ENCODE data around the gene HLA-DOB. TPM values are rescaled to one million over a fixed set of nuclear protein-coding genes. Genes with fewer than 3 reads are reported as not detected.
A peak's percentile ranks its signal among the peaks of the same experiment; 100 is the strongest.

The HLA-DOB gene
- polyA plus RNA-seq, 2 donors = 0.75 to 1.9 TPM

DNA sequence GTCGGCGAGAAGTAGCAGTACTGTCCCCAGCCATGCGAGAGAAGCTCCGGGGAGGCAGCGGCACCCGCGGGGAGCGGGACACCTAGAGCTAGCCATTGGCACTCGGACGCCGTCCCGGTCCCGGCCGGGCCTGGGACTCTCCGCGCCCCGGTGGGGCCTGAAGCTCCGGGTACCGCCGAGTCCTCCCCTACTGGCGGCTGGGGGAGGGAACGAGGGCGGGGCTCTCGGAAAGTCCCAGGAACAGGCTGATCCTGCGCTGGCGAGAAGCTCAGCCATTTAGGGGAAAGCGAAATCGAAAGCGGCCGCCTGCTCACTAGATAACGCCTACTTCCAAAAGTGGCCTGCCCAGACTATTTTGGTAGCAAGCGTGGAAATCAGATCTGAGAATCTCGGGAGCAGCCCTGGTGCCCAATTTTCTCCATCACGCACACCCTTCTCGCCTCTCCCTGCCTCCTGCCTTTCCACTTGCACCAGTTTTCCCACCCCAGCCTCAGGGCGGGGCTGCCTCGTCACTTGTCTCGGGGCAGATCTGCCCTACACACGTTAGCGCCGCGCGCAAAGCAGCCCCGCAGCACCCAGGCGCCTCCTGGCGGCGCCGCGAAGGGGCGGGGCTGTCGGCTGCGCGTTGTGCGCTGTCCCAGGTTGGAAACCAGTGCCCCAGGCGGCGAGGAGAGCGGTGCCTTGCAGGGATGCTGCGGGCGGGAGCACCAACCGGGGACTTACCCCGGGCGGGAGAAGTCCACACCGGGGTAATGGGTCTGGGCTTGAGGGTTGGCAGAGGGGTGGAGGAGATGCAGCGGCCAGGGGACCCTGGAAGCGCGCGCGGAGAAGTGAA, 37.0 kb upstream of the HLA-DOB start, which contains the start of the genes PSMB9 and TAP1:
Gene PSMB9 (plus strand): TSS at position 652 of the 835 bp plus-strand sequence. CDS start 38 bp downstream, at position 690.
Gene TAP1 (minus strand): TSS at position 164 of the 835 bp plus-strand sequence. CDS start 68 bp downstream, at position 96.
- Histone ChIP-seq H3K9me3 (ENCODE audit: control insufficient read depth in 2 of 2, insufficient read depth in 1 of 2, low read depth in 1 of 2, low read length in 1 of 2) (no peaks in the 10 kb centered on the region), H3K36me3 (ENCODE audit: control insufficient read depth in 2 of 2, insufficient read depth in 2 of 2, low read length in 1 of 2) (peaks cover 7 to 13% of the 10 kb centered on the region in 2 donors)

DNA sequence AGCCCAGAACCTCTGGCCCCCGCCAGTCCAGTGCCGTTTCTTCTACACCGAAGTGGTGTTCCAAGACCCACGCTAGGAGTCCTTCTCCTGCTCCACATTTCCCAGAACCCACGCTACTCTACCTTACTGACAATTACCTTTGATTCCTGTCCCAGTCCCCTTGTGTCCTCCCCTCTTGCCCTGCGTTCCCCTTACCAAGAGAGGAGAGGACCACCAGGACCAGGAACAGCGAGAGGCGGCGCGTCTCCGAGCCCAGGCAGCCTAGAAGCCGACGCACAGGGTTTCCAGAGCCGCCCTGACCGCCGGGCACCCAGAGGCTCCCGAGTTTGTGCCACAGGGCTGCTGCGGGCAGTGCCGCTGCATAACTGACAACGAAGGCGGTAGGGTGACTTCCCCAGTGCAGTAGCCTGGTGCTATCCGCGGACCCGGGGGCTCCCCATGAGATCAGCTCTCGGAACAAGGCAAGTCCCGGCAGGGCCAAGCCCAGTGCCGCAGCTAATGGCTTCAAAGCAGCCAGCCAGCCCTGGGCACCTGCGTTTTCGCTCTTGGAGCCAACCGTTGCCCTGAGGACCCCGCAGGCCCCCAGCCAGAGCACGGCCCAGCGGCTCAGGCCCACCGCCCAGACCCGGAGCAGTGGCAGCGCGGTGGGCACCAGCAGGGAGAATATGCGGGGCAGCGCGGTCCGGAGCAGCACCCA, 36.2 kb upstream of the HLA-DOB start:
- Histone ChIP-seq H3K4me1 (ENCODE audit: control insufficient read depth in 2 of 2, insufficient read depth in 2 of 2, low read length in 1 of 2) (peaks cover 0 to 6% of the 10 kb centered on the region in 2 donors), H3K36me3 (ENCODE audit: control insufficient read depth in 2 of 2, insufficient read depth in 2 of 2, low read length in 1 of 2) (peaks cover 7 to 15% of the 10 kb centered on the region in 2 donors), H3K27ac (ENCODE audit: low read depth in 2 of 2, low read length in 1 of 2) (peak overlapping the region; percentile 99 to 100), H3K9me3 (ENCODE audit: control insufficient read depth in 2 of 2, insufficient read depth in 1 of 2, low read depth in 1 of 2, low read length in 1 of 2) (no peaks in the 10 kb centered on the region), H3K4me3 (ENCODE audit: low read depth in 1 of 2, low read length in 2 of 2) (peak overlapping the region; percentile 62 to 88), H3K27me3 (ENCODE audit: control insufficient read depth in 1 of 2, insufficient read depth in 2 of 2, low read length in 2 of 2) (no peaks in the 10 kb centered on the region)
- WGBS, 2 donors = 0 to 1% methylated on average over 38 to 41 of the region's 41 CpGs

More for the DNA sequence above, 37.0 kb upstream of the HLA-DOB start, which contains the start of the genes PSMB9 and TAP1:
- Histone ChIP-seq H3K27ac (ENCODE audit: low read depth in 2 of 2, low read length in 1 of 2) (peak within 1 kb of the TSS; percentile 99 to 100), H3K4me1 (ENCODE audit: control insufficient read depth in 2 of 2, insufficient read depth in 2 of 2, low read length in 1 of 2) (peaks cover 0 to 6% of the 10 kb centered on the region in 2 donors), H3K4me3 (ENCODE audit: low read depth in 1 of 2, low read length in 2 of 2) (peak within 1 kb of the TSS; percentile 62 to 88), H3K27me3 (ENCODE audit: control insufficient read depth in 1 of 2, insufficient read depth in 2 of 2, low read length in 2 of 2) (no peaks in the 10 kb centered on the region)
- WGBS, 2 donors = 1% methylated on average over 68 of the region's 68 CpGs

DNA sequence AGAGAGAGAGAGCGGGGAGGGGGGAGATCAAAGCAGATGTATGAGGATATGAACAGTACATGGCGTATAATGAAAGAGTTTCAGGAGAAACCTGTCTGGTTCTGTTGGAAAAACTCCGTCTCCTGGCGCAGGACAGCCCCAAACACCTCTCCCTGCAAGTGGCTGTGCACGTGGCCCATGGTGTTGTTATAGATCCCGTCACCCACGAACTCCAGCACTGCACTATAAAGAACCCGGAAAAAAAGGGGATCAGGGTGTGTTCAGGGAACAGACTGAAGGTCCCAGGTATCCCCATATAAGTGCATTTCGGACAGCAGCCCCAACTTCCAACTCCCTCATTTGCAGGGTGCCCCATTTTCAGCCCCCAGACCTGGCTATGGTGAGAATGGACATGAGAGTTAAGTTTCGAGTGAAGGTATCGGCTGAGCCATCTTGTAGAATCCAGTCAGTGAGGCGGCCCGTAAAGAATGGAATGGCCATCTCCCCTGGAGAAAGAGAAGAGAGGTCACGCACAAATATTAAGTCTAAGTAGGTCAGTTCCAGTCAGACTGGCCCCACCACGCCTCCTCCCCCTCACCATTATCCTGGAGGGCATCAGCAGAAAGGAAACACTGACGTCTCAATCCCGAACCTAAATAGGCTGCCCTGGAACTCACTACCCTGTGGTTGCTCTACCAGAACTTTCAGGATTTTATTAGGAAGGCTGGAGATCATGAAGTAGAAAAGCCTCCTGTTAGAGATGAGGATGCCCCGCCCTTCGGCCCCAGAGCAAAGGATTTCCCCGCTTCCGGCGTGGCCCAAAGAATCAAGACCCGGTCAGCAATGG, 35.4 kb upstream of the HLA-DOB start:
- peak overlapping the region; percentile 99 to 100 for H3K27ac ChIP-seq (ENCODE audit: low read depth in 2 of 2, low read length in 1 of 2)
- no peaks in the 10 kb centered on the region for H3K27me3 ChIP-seq (ENCODE audit: control insufficient read depth in 1 of 2, insufficient read depth in 2 of 2, low read length in 2 of 2)
- no peaks in the 10 kb centered on the region for H3K9me3 ChIP-seq (ENCODE audit: control insufficient read depth in 2 of 2, insufficient read depth in 1 of 2, low read depth in 1 of 2, low read length in 1 of 2)
- peaks cover 0 to 6% of the 10 kb centered on the region in 2 donors for H3K4me1 ChIP-seq (ENCODE audit: control insufficient read depth in 2 of 2, insufficient read depth in 2 of 2, low read length in 1 of 2)
- peaks cover 8 to 21% of the 10 kb centered on the region in 2 donors for H3K36me3 ChIP-seq (ENCODE audit: control insufficient read depth in 2 of 2, insufficient read depth in 2 of 2, low read length in 1 of 2)
- 35 to 38% methylated on average over 23 of the region's 23 CpGs for WGBS, 2 donors
- peak overlapping the region; percentile 62 to 88 for H3K4me3 ChIP-seq (ENCODE audit: low read depth in 1 of 2, low read length in 2 of 2)

DNA sequence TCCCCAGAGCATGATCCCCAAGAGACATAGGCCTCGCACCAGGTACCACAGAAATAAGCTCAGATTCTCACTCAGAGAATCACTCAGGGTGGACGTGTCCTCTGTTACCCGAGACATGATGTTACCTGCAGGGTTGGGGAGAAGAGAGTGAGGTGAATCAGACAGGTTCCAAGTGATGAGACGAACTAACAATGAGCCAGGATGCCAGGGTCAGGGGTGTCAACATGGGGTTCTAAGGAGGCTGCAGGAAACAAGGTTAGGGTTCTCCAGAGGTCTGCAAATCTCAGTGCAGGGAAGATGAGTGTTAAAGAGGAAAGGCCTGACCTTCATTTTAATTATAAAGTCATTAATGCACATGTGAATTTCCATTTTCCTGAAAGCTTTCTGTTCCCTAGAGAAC, 34.2 kb upstream of the HLA-DOB start:
- no peaks in the 10 kb centered on the region for H3K27me3 ChIP-seq (ENCODE audit: control insufficient read depth in 1 of 2, insufficient read depth in 2 of 2, low read length in 2 of 2)
- no peak overlapping the region for H3K4me3 ChIP-seq (ENCODE audit: low read depth in 1 of 2, low read length in 2 of 2)
- H3K9me3 ChIP-seq (ENCODE audit: control insufficient read depth in 2 of 2, insufficient read depth in 1 of 2, low read depth in 1 of 2, low read length in 1 of 2) = no peaks in the 10 kb centered on the region
- peaks cover 0 to 6% of the 10 kb centered on the region in 2 donors for H3K4me1 ChIP-seq (ENCODE audit: control insufficient read depth in 2 of 2, insufficient read depth in 2 of 2, low read length in 1 of 2)
- 79 to 90% methylated on average over 4 of the region's 4 CpGs for WGBS, 2 donors
- no peak overlapping the region for H3K27ac ChIP-seq (ENCODE audit: low read depth in 2 of 2, low read length in 1 of 2)
- H3K36me3 ChIP-seq (ENCODE audit: control insufficient read depth in 2 of 2, insufficient read depth in 2 of 2, low read length in 1 of 2) = peaks cover 11 to 25% of the 10 kb centered on the region in 2 donors

DNA sequence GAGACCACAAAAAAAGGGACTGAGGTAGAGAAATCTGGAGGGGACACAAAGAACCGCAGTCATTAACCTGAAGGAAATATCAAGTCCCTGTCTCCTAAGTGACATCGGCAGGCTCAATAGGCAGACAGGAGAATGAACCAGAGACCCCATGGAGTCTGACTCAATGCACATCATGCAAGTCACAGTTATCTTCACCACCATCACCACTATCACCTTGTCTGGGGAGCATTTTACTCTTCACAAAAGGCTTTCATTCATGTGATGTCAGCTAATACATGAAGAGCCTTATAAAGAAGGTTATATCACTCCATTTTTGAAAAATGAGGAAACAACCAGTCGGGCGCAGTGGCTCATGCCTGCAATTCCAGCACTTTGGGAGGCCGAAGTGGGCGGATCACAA, 32.3 kb upstream of the HLA-DOB start:
- Histone ChIP-seq H3K4me1 (ENCODE audit: control insufficient read depth in 2 of 2, insufficient read depth in 2 of 2, low read length in 1 of 2) (peaks cover 0 to 6% of the 10 kb centered on the region in 2 donors), H3K9me3 (ENCODE audit: control insufficient read depth in 2 of 2, insufficient read depth in 1 of 2, low read depth in 1 of 2, low read length in 1 of 2) (no peaks in the 10 kb centered on the region), H3K36me3 (ENCODE audit: control insufficient read depth in 2 of 2, insufficient read depth in 2 of 2, low read length in 1 of 2) (peaks cover 16 to 28% of the 10 kb centered on the region in 2 donors), H3K27me3 (ENCODE audit: control insufficient read depth in 1 of 2, insufficient read depth in 2 of 2, low read length in 2 of 2) (no peaks in the 10 kb centered on the region), H3K4me3 (ENCODE audit: low read depth in 1 of 2, low read length in 2 of 2) (no peak overlapping the region), H3K27ac (ENCODE audit: low read depth in 2 of 2, low read length in 1 of 2) (no peak overlapping the region)
- 77 to 81% methylated on average over 6 of the region's 6 CpGs for WGBS, 2 donors

DNA sequence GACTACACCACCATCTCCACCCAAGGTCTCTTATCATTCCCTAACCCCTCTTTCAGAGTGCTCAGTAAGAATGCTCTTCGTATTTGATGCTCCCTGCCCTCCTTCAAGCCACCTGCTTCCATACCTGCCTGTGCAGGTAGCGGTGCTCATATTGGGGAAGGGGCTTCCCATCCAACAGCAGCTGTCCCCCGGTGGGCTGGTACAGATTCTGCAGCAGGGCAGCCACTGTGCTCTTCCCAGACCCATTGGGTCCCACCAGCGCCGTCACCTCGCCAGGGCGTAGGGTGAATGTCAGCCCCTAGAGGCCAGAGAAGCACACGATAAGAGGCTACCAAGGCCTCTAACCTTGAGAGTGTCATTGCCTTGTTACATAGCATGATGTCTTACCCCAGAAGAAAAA, 31.0 kb upstream of the HLA-DOB start:
- no peaks in the 10 kb centered on the region for H3K9me3 ChIP-seq (ENCODE audit: control insufficient read depth in 2 of 2, insufficient read depth in 1 of 2, low read depth in 1 of 2, low read length in 1 of 2)
- H3K27ac ChIP-seq (ENCODE audit: low read depth in 2 of 2, low read length in 1 of 2) = no peak overlapping the region
- WGBS, 2 donors = 87 to 89% methylated on average over 8 of the region's 8 CpGs
- peaks cover 16 to 28% of the 10 kb centered on the region in 2 donors for H3K36me3 ChIP-seq (ENCODE audit: control insufficient read depth in 2 of 2, insufficient read depth in 2 of 2, low read length in 1 of 2)
- H3K27me3 ChIP-seq (ENCODE audit: control insufficient read depth in 1 of 2, insufficient read depth in 2 of 2, low read length in 2 of 2) = no peaks in the 10 kb centered on the region
- H3K4me3 ChIP-seq (ENCODE audit: low read depth in 1 of 2, low read length in 2 of 2) = no peak overlapping the region
- peaks cover 0 to 6% of the 10 kb centered on the region in 2 donors for H3K4me1 ChIP-seq (ENCODE audit: control insufficient read depth in 2 of 2, insufficient read depth in 2 of 2, low read length in 1 of 2)

DNA sequence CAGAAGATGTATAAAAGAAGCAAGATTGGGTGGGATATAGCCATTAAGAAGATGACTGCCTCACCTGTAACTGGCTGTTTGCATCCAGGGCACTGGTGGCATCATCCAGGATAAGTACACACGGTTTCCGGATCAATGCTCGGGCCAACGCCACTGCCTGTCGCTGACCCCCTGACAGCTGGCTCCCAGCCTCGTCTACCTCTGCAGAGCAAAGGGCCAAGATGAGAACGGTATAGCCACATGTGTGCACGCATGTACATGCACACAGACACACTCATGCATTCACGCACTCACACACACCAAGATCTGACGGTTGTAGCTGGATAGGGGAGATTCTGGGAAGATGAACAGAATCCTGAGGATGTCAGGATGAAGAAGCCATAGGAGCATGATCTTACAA, 30.2 kb upstream of the HLA-DOB start:
- no peaks in the 10 kb centered on the region for H3K9me3 ChIP-seq (ENCODE audit: control insufficient read depth in 2 of 2, insufficient read depth in 1 of 2, low read depth in 1 of 2, low read length in 1 of 2)
- peaks cover 0 to 7% of the 10 kb centered on the region in 2 donors for H3K4me1 ChIP-seq (ENCODE audit: control insufficient read depth in 2 of 2, insufficient read depth in 2 of 2, low read length in 1 of 2)
- H3K36me3 ChIP-seq (ENCODE audit: control insufficient read depth in 2 of 2, insufficient read depth in 2 of 2, low read length in 1 of 2) = peaks cover 16 to 33% of the 10 kb centered on the region in 2 donors
- H3K27ac ChIP-seq (ENCODE audit: low read depth in 2 of 2, low read length in 1 of 2) = no peak overlapping the region
- no peaks in the 10 kb centered on the region for H3K27me3 ChIP-seq (ENCODE audit: control insufficient read depth in 1 of 2, insufficient read depth in 2 of 2, low read length in 2 of 2)
- WGBS, 2 donors = 88 to 91% methylated on average over 10 of the region's 10 CpGs
- H3K4me3 ChIP-seq (ENCODE audit: low read depth in 1 of 2, low read length in 2 of 2) = no peak overlapping the region

DNA sequence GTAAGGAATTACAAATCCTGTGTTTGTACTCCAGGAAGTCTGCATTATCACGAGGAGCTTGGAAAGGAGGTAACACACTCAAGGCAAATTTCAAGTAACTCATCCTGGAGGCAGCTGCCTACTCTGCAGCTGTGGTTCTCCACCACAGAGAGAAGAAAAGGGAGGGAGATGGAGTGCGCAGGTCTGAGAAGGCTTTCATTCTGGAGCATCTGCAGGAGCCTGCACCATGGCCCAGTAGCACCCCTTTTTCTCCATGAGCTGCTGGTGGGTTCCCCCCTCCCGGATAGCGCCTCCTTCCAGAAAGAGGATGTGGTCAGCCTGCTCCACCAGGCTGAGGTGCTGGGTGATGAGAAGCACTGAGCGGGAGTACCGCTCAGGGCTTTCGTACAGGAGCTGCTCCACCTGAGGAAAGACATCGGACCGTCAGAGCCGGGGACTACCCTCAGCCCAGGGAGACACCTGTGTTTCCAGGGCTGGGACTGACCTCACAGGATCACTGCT, 28.6 kb upstream of the HLA-DOB start:
- Histone ChIP-seq H3K9me3 (ENCODE audit: control insufficient read depth in 2 of 2, insufficient read depth in 1 of 2, low read depth in 1 of 2, low read length in 1 of 2) (no peaks in the 10 kb centered on the region), H3K27ac (ENCODE audit: low read depth in 2 of 2, low read length in 1 of 2) (peak overlapping the region; percentile 84 to 98), H3K4me1 (ENCODE audit: control insufficient read depth in 2 of 2, insufficient read depth in 2 of 2, low read length in 1 of 2) (peaks cover 0 to 7% of the 10 kb centered on the region in 2 donors), H3K27me3 (ENCODE audit: control insufficient read depth in 1 of 2, insufficient read depth in 2 of 2, low read length in 2 of 2) (no peaks in the 10 kb centered on the region), H3K36me3 (ENCODE audit: control insufficient read depth in 2 of 2, insufficient read depth in 2 of 2, low read length in 1 of 2) (peaks cover 16 to 35% of the 10 kb centered on the region in 2 donors), H3K4me3 (ENCODE audit: low read depth in 1 of 2, low read length in 2 of 2) (peak overlapping the region; percentile 20 to 86)
- 75 to 86% methylated on average over 10 of the region's 10 CpGs for WGBS, 2 donors
